Heart left ventricle (tissue), 16 donors: Measurements from ENCODE around the gene WNT9A. TPM values are rescaled to one million over a fixed set of nuclear protein-coding genes. Genes with fewer than 3 reads are reported as not detected.

Experiments
- ATAC-seq, 4 donors: fragments of 200-7000 bp; cut with Tn5 transposase; one replicate each; pipeline ENCODE4 v1.9.1; 2020 to 2022; ENCODE audit warnings: moderate library complexity in 4 of 4, mild to moderate bottlenecking in 3 of 4, moderate number of reproducible peaks in 1 of 4
- DNase-seq, 5 donors: peaks; one replicate each; pipeline ENCODE4 v3.0.0-alpha.2; 2020
- H3K27ac ChIP-seq, 12 donors: fragments of 200-600 bp; sonication (generic) in 4 of 12; one replicate each; pipeline versions ENCODE4 v1.5.0 to v1.8.0; 2016 to 2022; ENCODE audit warnings: mild to moderate bottlenecking in 2 of 12
- H3K27me3 ChIP-seq, 9 donors: fragments of 200-600 bp; sonication (generic) in 2 of 9; one replicate each; pipeline versions ENCODE4 v1.5.1 to v1.8.0; 2016 to 2022; ENCODE audit warnings: mild to moderate bottlenecking in 3 of 9
- H3K36me3 ChIP-seq, 9 donors: fragments of 200-600 bp; sonication (generic) in 2 of 9; one replicate each; pipeline versions ENCODE4 v1.5.0 to v1.8.0; 2018 to 2022; ENCODE audit warnings: mild to moderate bottlenecking in 2 of 9
- H3K4me1 ChIP-seq, 12 donors: fragments of 200-600 bp; sonication (generic) in 4 of 12; one replicate each; pipeline versions ENCODE4 v1.5.0 to v1.8.0; 2016 to 2022; ENCODE audit warnings: mild to moderate bottlenecking in 3 of 12
- H3K4me3 ChIP-seq, 12 donors: fragments of 200-600 bp; sonication (generic) in 4 of 12; one replicate each; pipeline versions ENCODE4 v1.5.0 to v1.8.0; 2017 to 2022; ENCODE audit warnings: mild to moderate bottlenecking in 9 of 12, moderate library complexity in 4 of 12
- H3K9me3 ChIP-seq, 12 donors: fragments of 200-600 bp; sonication (generic) in 4 of 12; one replicate each; pipeline versions ENCODE4 v1.5.0 to v1.8.0; 2016 to 2022; ENCODE audit warnings: mild to moderate bottlenecking in 1 of 12
- CTCF ChIP-seq, 12 donors: fragments of 200-600 bp; sonication (generic) in 4 of 12; IDR thresholded peaks; one replicate each; pipeline versions ENCODE4 v1.5.0 to v1.8.0; 2018 to 2022; ENCODE audit warnings: antibody characterized with exemption in 12 of 12, mild to moderate bottlenecking in 5 of 12
- POLR2A ChIP-seq, 2 donors: fragments of 450-650 bp; IDR thresholded peaks; one replicate each; pipeline ENCODE4 v1.6.1; 2017; ENCODE audit warnings: antibody characterized with exemption in 2 of 2, mild to moderate bottlenecking in 2 of 2, moderate library complexity in 2 of 2
- WGBS, 4 donors: extraction: QIAGEN DNeasy Blood & Tissue Kit in 2 of 4; methylation state at CpG; one replicate each; pipeline versions ENCODE4 v1.1.5 to v1.1.7; 2013 to 2018; 5-methylcytosine and 5-hydroxymethylcytosine counted together
- intact Hi-C, 10 donors: fragments of 100-400 bp; cut with DNase I; formaldehyde crosslinking; loops; one replicate each; pipeline versions ENCODE4 v1.11.1 to v1.14.2; 2022
- polyA plus RNA-seq, 2 donors: library from polyadenylated mRNA; stranded (reverse); fragments of 200-250 nt; gene quantifications; one replicate each; pipeline ENCODE4 v1.2.3, GENCODE V29; 2013
- total RNA-seq, 9 donors: library from RNA; depleted of rRNA in 2 of 9; stranded (reverse); fragments of >200 nt in 2 of 9; fragmentation: NEBNext Ultra II Directional in 3 of 9; extraction: Animal tissue kit (Norgen Biotek cat#: 25700) in 3 of 9; gene quantifications; one replicate each; pipeline versions ENCODE4 v1.1.0 to v1.2.4, GENCODE V29; 2016 to 2023
- donor health status: ischemic (EF 13 %, LVEDD 7.1; RV severe dilation, severe dysfunction).
- donor health status: healthy with polysubstance abuse.
- donor health status: DM: no; HTN: yes; CAD: no.
- donor health status: DM: no; HTN: no; CAD: no.
- donor health status: ischemic (EF 25% LVEDD 6.9; RV normal size, moderate dysfunction).
- donor health status: ischemic (EF 25% LVEDD 5.7; RV mildly dilated, moderate dysfunction).
- donor health status: healthy.
- donor health status: DM: yes; HTN: yes; CAD: no.
- donor health status: ischemic (EF 35%, LVEDD 5.7; RV mildly dilated, moderate dysfunction).
- donor health status: nonischemic (EF 11% LVEDD 7.7; RV severe dilation, severe dysfunction).
- donor health status: DM: yes; HTN: yes; CAD: no.
- donor health status: PGD.
- donor health status: ischemic (EF 29% LVEDD 5.4; RV normal size, mild dysfunction).
- donor health status: nonischemic (EF 23%, LVEDD 6.1; RV moderate dilation, normal function).

WNT9A gene
- total and polyA plus RNA-seq, 11 donors = 0.54 to 29.8 (median 2.3) TPM

DNA sequence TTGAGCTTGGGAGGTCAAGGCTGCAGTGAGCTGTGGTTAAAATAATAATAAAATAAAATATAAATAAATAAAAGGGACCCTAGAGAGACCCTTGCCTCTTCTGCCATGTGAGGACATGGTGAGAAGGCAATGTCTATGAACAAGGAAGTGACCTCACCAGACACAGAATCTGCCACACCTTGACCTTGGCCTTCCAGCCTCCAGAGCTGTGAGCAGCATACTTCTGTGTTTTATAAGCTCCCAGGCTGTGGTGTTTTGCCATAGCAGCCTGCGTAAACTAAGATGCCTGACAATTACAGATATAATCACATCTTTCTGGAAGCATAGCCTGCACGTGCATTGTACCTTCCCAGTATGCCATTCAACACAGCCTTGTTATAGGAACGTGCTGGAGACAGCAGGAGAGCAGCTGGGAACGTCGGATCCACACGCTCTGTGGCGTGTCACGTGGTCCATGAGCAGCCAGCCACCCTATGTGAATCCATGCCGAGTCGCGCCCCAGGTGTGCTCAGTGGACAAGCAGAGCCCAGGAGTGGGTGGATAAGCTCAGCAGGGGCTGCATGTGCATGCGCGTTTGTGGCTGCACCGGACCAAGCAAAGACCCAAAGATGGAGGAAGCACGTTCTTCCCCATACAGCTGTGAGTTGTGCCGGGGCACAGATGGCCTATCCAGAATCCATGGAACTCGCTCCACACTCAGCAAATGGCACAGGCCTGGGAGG, 17.8 kb downstream of the WNT9A start:
- TF ChIP-seq POLR2A (IDR thresholded peaks at IDR 0.05) = no peak
- no peak for TF ChIP-seq CTCF (IDR thresholded peaks at IDR 0.05)
- Histone ChIP-seq H3K4me1 (peaks cover 0 to 8% (median 0%) of the 10 kb centered on the region in 12 donors), H3K27me3 (no peaks in the 10 kb centered on the region), H3K4me3 (no peak overlapping the region), H3K36me3 (no peaks in the 10 kb centered on the region), H3K27ac (no peak overlapping the region), H3K9me3 (peaks cover 0 to 8% (median 0%) of the 10 kb centered on the region in 12 donors)
- intact Hi-C loops = no loop called here
- DNase-seq (peak in 1 of 5 donors; percentile 42), ATAC-seq (no peak)
- WGBS, 4 donors = 89 to 95% (median 92%) methylated on average over 17 of the region's 17 CpGs

- H3K27ac ChIP-seq = no peak overlapping the region
- no peak overlapping the region for H3K4me3 ChIP-seq
- DNase-seq (no peak), ATAC-seq (no peak)
- peaks cover 0 to 8% (median 0%) of the 10 kb centered on the region in 12 donors for H3K9me3 ChIP-seq
- intact Hi-C loops = no loop called here
- peaks cover 0 to 5% (median 0%) of the 10 kb centered on the region in 12 donors for H3K4me1 ChIP-seq
- no peaks in the 10 kb centered on the region for H3K27me3 ChIP-seq
- WGBS, 4 donors = 89 to 90% (median 89%) methylated on average over 12 of the region's 12 CpGs
- TF ChIP-seq CTCF (IDR thresholded peaks at IDR 0.05) = no peak
- TF ChIP-seq POLR2A (IDR thresholded peaks at IDR 0.05) = no peak
- peaks cover 0 to 4% (median 0%) of the 10 kb centered on the region in 9 donors for H3K36me3 ChIP-seq
Observed at GRCh38 chr1:227928811-227929375, 18.8 kb downstream of the WNT9A start.

DNA sequence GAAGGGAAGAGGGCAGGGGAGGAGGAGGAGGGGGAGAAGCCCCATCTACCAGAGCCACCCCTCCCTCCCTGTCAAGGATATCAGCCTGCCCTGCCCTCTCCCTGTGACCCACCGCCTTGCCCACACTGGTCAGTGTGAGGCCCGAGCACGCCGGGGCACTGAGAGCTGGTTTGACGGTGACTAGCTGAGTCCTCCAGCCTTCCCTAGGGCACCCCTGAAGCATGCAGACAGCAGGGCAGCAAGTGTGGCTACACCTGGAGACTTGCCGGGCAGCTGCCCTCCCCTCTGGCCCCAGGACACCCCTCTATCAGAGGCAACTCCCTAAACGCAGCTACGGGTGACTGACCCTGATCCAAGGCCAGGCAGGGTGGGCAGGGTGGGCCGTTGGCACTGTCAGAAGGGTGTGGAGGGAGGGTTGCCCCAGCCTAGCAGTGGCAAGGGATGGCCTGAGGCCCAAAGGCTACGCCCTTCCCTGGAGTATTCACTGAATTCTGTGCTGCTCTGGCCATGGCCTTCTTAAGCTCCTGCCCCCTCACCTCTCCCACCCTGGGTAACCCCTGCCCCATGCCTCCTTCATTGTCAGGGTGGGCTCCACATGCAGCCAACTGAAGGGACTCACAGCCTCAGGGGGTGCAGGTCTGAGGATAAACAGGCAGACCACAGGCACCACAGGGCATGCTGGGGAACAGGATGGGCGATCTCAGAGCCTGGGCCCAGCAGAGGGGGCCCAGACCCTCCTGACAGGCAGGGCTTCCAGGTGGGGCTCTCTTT, 19.6 kb downstream of the WNT9A start:
- no peak for TF ChIP-seq POLR2A (IDR thresholded peaks at IDR 0.05)
- no peak for TF ChIP-seq CTCF (IDR thresholded peaks at IDR 0.05)
- Histone ChIP-seq H3K4me1 (peaks cover 0 to 5% (median 0%) of the 10 kb centered on the region in 12 donors), H3K9me3 (peaks cover 0 to 6% (median 0%) of the 10 kb centered on the region in 12 donors), H3K27ac (no peak overlapping the region), H3K4me3 (no peak overlapping the region), H3K36me3 (peaks cover 0 to 4% (median 0%) of the 10 kb centered on the region in 9 donors), H3K27me3 (no peaks in the 10 kb centered on the region)
- DNase-seq = peak in 1 of 5 donors; percentile 51
- 83 to 98% (median 86%) methylated on average over 6 to 11 of the region's 11 CpGs for WGBS, 4 donors
- ATAC-seq = peak in 1 of 4 donors; percentile 4
- intact Hi-C loops = no loop called here
